Trophoblast cell (in vitro differentiated cells and primary cell): ENCODE measurements around the gene SLC24A2.

Experiments used
- DNase-seq, 2 donors: peaks; one replicate each; pipeline ENCODE4 v3.0.0-alpha.2; 2016
- H2AFZ ChIP-seq: 2 replicates; pipeline ENCODE4 v1.6.1; 2013; ENCODE audit warnings: low read length, moderate library complexity, mild to moderate bottlenecking; ENCODE audit not compliant: insufficient read depth, poor library complexity
- H2AK5ac ChIP-seq: 2 replicates; pipeline ENCODE4 v1.6.1; 2013; ENCODE audit warnings: mild to moderate bottlenecking, low read length
- H2BK120ac ChIP-seq: 2 replicates; pipeline ENCODE4 v1.6.1; 2013; ENCODE audit warnings: low read length, mild to moderate bottlenecking, moderate library complexity; ENCODE audit not compliant: insufficient read depth, poor library complexity
- H2BK12ac ChIP-seq: 2 replicates; pipeline ENCODE4 v1.6.1; 2013; ENCODE audit warnings: mild to moderate bottlenecking, low read length, moderate library complexity
- H2BK5ac ChIP-seq: 2 replicates; pipeline ENCODE4 v1.6.1; 2013; ENCODE audit warnings: low read length, low read depth, moderate library complexity, mild to moderate bottlenecking; ENCODE audit not compliant: poor library complexity
- H3K14ac ChIP-seq: 2 replicates; pipeline ENCODE4 v1.6.1; 2013; ENCODE audit warnings: mild to moderate bottlenecking, low read length
- H3K18ac ChIP-seq: 2 replicates; pipeline ENCODE4 v1.6.1; 2013; ENCODE audit warnings: mild to moderate bottlenecking, low read length
- H3K23ac ChIP-seq: 2 replicates; pipeline ENCODE4 v1.6.1; 2013; ENCODE audit warnings: low read length
- H3K27ac ChIP-seq: 2 replicates; pipeline ENCODE4 v1.5.1; 2013; ENCODE audit warnings: low read depth, mild to moderate bottlenecking, inconsistent platforms, low read length, moderate library complexity
- H3K27me3 ChIP-seq: 2 replicates; pipeline ENCODE4 v1.6.1; 2013; ENCODE audit warnings: inconsistent platforms, mild to moderate bottlenecking, low read length, moderate library complexity; ENCODE audit not compliant: insufficient read depth
- H3K36me3 ChIP-seq, 2 experiments: 1 replicate in 1 of 2; 2 replicates in 1 of 2; pipeline ENCODE4 v1.6.1; 2013; ENCODE audit warnings: low read length in 2 of 2, mild to moderate bottlenecking in 2 of 2, moderate library complexity in 1 of 2; ENCODE audit not compliant: insufficient read depth in 2 of 2, control insufficient read depth in 1 of 2
- H3K4ac ChIP-seq: 2 replicates; pipeline ENCODE4 v1.6.1; 2013; ENCODE audit warnings: low read depth, mild to moderate bottlenecking, low read length, moderate library complexity
- H3K4me1 ChIP-seq, 2 experiments: 1 replicate in 1 of 2; 2 replicates in 1 of 2; pipeline ENCODE4 v1.6.1; 2013; ENCODE audit warnings: low read length in 2 of 2, mild to moderate bottlenecking in 2 of 2, moderate library complexity in 1 of 2; ENCODE audit not compliant: insufficient read depth in 2 of 2, control insufficient read depth in 1 of 2
- H3K4me2 ChIP-seq: 2 replicates; pipeline ENCODE4 v1.6.1; 2013; ENCODE audit warnings: inconsistent platforms, mild to moderate bottlenecking, low read length, moderate library complexity
- H3K4me3 ChIP-seq: 2 replicates; pipeline ENCODE4 v1.5.1; 2013; ENCODE audit warnings: mild to moderate bottlenecking, low read depth, low read length, inconsistent platforms
- H3K79me1 ChIP-seq: one replicate; pipeline ENCODE4 v1.6.1; 2013; ENCODE audit warnings: low read length
- H3K79me2 ChIP-seq: 2 replicates; pipeline ENCODE4 v1.6.1; 2013; ENCODE audit warnings: low read length, mild to moderate bottlenecking; ENCODE audit not compliant: control insufficient read depth, insufficient read depth, poor library complexity
- H3K9ac ChIP-seq: 2 replicates; pipeline ENCODE4 v1.6.1; 2013; ENCODE audit warnings: mild to moderate bottlenecking, low read length
- H3K9me3 ChIP-seq: 2 replicates; pipeline ENCODE4 v1.6.1; 2013; ENCODE audit warnings: low read depth, mild to moderate bottlenecking, control low read depth, inconsistent platforms, low read length; ENCODE audit not compliant: insufficient read depth
- H4K12ac ChIP-seq: 2 replicates; pipeline ENCODE4 v1.6.1; 2013; ENCODE audit warnings: low read depth, mild to moderate bottlenecking, low read length, moderate library complexity
- H4K8ac ChIP-seq: 2 replicates; pipeline ENCODE4 v1.6.1; 2013; ENCODE audit warnings: low read depth, mild to moderate bottlenecking, low read length, moderate library complexity
- H4K91ac ChIP-seq: one replicate; pipeline ENCODE4 v1.6.1; 2013; ENCODE audit warnings: low read depth, mild to moderate bottlenecking, low read length, moderate library complexity
- WGBS: extraction: QIAGEN DNeasy Blood & Tissue Kit; methylation state at CpG from one replicate; pipeline ENCODE4 v1.1.7; 2013; ENCODE audit warnings: missing lambda C conversion rate; ENCODE audit not compliant: insufficient read length, insufficient coverage; ENCODE audit errors: extremely low coverage; 5-methylcytosine and 5-hydroxymethylcytosine counted together

SLC24A2 gene

GRCh38 chr9:19769213-19769612, 19.6 kb downstream of the SLC24A2 start:
- Histone ChIP-seq H4K12ac (no peak overlapping the region), H3K27me3 (no peaks in the 10 kb centered on the region), H3K23ac (no peak overlapping the region), H2BK12ac (no peak overlapping the region), H3K4me2 (no peak overlapping the region), H3K14ac (no peak overlapping the region), H4K91ac (no peak overlapping the region), H3K79me1 (no peaks in the 10 kb centered on the region), H3K18ac (no peak overlapping the region), H2AFZ (no peak overlapping the region), H3K4me3 (no peak overlapping the region), H3K79me2 (no peaks in the 10 kb centered on the region), H3K9me3 (peaks cover 2% of the 10 kb centered on the region), H3K36me3 (no peaks in the 10 kb centered on the region), H3K4ac (no peak overlapping the region), H4K8ac (no peak overlapping the region), H2BK120ac (no peak overlapping the region), H2AK5ac (no peak overlapping the region), H3K27ac (no peak overlapping the region), H2BK5ac (no peak overlapping the region), H3K4me1 (no peaks in the 10 kb centered on the region), H3K9ac (no peak overlapping the region)
- DNase-seq = peak in 1 of 2 donors; percentile 11
- 100% methylated on average over 1 of the region's 3 CpGs for WGBS

DNA sequence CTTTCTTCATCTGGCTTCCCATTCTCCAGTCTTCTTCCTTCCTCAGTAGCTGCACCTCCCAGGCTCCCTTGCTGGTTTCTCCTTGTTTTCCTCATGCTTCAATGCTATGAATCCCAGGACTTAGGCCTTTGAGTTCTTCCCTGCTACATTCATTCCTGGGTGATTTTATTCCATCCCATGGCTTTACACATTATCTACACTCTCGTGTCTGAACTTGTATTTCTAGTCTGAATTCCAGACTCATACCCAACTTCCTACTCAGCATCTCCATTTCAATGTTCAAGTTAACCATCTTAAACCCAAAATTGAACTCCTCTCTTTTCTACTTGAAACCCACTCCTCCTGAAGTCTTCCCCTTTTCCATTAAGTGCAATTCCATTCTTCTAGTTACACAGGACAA, 20.0 kb downstream of the SLC24A2 start:
- no CpG with 5 or more reads among the region's 1 CpG for WGBS

DNA sequence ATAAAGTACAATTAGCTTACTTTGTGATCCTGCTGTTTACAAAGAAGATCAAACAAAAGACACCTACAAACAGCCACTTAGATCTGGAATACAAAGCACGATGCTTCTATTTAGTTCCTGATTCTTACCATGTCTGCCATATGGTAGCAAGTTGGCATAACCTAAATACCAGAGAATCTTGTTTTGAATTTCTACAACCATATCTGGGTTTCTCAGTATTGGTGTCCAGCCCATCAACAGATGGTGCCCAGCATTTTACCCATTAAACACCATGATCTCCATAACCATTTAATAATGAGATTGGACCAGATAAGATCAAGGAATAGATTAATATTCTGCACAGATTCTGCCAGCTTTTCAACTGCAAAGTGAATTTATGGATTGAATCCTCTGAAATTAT, 29.8 kb downstream of the SLC24A2 start:
- H3K27ac ChIP-seq = no peak overlapping the region
- no peak overlapping the region for H3K9ac ChIP-seq
- H3K23ac ChIP-seq = no peak overlapping the region
- no peak overlapping the region for H2BK5ac ChIP-seq
- no peaks in the 10 kb centered on the region for H3K79me2 ChIP-seq
- no peak overlapping the region for H2BK12ac ChIP-seq
- no peaks in the 10 kb centered on the region for H3K27me3 ChIP-seq
- no peak for DNase-seq
- no peak overlapping the region for H4K12ac ChIP-seq
- no peak overlapping the region for H3K4me2 ChIP-seq
- no peak overlapping the region for H3K4ac ChIP-seq
- no peak overlapping the region for H4K8ac ChIP-seq
- no peak overlapping the region for H3K4me3 ChIP-seq
- no CpG with 5 or more reads among the region's 1 CpG for WGBS
- H2BK120ac ChIP-seq = no peak overlapping the region
- no peak overlapping the region for H2AFZ ChIP-seq
- H3K18ac ChIP-seq = no peak overlapping the region
- no peak overlapping the region for H4K91ac ChIP-seq
- no peaks in the 10 kb centered on the region for H3K79me1 ChIP-seq
- H3K9me3 ChIP-seq = no peaks in the 10 kb centered on the region
- H2AK5ac ChIP-seq = no peak overlapping the region
- H3K36me3 ChIP-seq = no peaks in the 10 kb centered on the region
- H3K14ac ChIP-seq = no peak overlapping the region
- H3K4me1 ChIP-seq = no peaks in the 10 kb centered on the region

More for the DNA sequence above, 20.0 kb downstream of the SLC24A2 start:
- Histone ChIP-seq H3K4me2 (no peak overlapping the region), H3K27ac (no peak overlapping the region), H3K4me3 (no peak overlapping the region), H2BK12ac (no peak overlapping the region), H3K23ac (no peak overlapping the region), H3K14ac (no peak overlapping the region), H3K9ac (no peak overlapping the region), H4K8ac (no peak overlapping the region), H3K27me3 (no peaks in the 10 kb centered on the region), H3K9me3 (peaks cover 2% of the 10 kb centered on the region), H2BK5ac (no peak overlapping the region), H4K12ac (no peak overlapping the region), H3K36me3 (no peaks in the 10 kb centered on the region), H2AFZ (no peak overlapping the region), H4K91ac (no peak overlapping the region), H3K4me1 (no peaks in the 10 kb centered on the region), H2BK120ac (no peak overlapping the region), H3K79me1 (no peaks in the 10 kb centered on the region), H3K4ac (no peak overlapping the region), H3K79me2 (no peaks in the 10 kb centered on the region), H2AK5ac (no peak overlapping the region), H3K18ac (no peak overlapping the region)
- DNase-seq = peak in 1 of 2 donors; percentile 4

DNA sequence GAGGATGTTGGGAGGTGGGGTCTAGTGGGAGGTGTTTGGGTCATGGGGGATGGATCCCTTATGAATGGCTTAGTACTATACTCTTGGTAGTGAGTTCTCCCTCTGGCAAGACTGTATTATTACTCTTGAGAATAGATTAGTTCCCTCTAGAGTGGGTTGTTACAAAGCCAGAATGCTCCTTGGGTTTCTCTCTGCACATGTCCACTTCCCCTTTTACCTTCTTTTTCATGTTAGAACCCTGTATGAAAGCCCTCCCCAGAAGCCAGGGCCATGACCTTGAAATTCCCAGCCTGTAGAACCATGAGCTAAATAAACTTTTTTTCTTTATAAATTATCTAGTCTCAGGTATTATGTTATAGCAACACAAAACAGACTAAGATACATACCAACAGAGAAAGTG, 31.1 kb downstream of the SLC24A2 start:
- Histone ChIP-seq H3K9ac (no peak overlapping the region), H3K79me2 (no peaks in the 10 kb centered on the region), H3K4me3 (no peak overlapping the region), H3K18ac (no peak overlapping the region), H4K91ac (no peak overlapping the region), H3K27me3 (no peaks in the 10 kb centered on the region), H3K4me1 (no peaks in the 10 kb centered on the region), H3K36me3 (no peaks in the 10 kb centered on the region), H3K9me3 (no peaks in the 10 kb centered on the region), H3K79me1 (no peaks in the 10 kb centered on the region), H4K12ac (no peak overlapping the region), H3K4ac (no peak overlapping the region), H3K4me2 (no peak overlapping the region), H2AFZ (no peak overlapping the region), H4K8ac (no peak overlapping the region), H2BK5ac (no peak overlapping the region), H3K27ac (no peak overlapping the region), H2BK120ac (no peak overlapping the region), H2BK12ac (no peak overlapping the region), H2AK5ac (no peak overlapping the region), H3K23ac (no peak overlapping the region), H3K14ac (no peak overlapping the region)
- no peak for DNase-seq
